Measurements from ENCODE around the gene BBOX1. TPM values are rescaled to one million over a fixed set of nuclear protein-coding genes. Genes with fewer than 3 reads are reported as not detected.

Gene BBOX1, protein sequence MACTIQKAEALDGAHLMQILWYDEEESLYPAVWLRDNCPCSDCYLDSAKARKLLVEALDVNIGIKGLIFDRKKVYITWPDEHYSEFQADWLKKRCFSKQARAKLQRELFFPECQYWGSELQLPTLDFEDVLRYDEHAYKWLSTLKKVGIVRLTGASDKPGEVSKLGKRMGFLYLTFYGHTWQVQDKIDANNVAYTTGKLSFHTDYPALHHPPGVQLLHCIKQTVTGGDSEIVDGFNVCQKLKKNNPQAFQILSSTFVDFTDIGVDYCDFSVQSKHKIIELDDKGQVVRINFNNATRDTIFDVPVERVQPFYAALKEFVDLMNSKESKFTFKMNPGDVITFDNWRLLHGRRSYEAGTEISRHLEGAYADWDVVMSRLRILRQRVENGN
- total RNA-seq = 12.8 and 13.2 TPM in 2 replicates

DNA sequence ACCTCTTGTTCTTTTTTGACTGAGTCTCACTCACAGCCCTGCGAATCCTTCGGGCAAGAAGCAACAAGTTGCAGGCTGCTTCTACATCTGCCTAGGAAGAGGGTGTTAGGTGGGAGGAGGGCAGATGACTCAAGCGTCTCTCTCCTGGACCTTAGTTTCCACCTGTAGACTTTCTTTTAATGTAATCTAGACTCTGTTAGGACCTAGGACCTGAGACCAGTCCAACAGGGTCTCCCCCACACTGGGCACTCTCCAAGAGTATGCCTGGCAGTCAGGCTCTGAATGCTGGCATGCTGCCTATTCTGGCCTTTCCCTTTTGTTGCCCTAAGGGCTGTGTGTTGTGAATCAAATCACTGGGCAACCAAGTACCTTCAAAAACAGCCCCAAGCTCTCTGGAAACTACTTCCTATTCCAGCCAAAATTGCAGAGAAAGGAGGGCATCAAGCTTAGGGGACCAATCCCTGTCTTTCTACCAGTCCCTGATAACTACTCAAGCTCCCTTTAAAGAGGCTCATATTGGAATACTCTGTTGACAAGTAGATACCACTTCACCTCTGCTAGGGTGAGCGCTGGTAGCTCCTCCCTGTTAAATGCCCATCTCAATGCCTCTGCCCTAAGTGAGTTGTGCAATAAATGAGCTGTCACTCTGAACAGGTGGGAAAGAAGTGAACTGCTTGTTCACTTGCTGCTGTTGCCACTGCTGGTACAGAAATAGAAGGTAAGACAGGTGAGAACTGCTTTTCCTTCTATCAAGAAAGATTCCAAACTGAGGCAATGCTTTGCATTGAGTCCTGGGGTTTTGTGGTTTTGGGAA is at the start of gene BBOX1:
Gene BBOX1, plus strand, starts transcription at position 514 of the 814 bp plus-strand sequence. CDS start 14,616 bp downstream, outside the sequence.

DNA sequence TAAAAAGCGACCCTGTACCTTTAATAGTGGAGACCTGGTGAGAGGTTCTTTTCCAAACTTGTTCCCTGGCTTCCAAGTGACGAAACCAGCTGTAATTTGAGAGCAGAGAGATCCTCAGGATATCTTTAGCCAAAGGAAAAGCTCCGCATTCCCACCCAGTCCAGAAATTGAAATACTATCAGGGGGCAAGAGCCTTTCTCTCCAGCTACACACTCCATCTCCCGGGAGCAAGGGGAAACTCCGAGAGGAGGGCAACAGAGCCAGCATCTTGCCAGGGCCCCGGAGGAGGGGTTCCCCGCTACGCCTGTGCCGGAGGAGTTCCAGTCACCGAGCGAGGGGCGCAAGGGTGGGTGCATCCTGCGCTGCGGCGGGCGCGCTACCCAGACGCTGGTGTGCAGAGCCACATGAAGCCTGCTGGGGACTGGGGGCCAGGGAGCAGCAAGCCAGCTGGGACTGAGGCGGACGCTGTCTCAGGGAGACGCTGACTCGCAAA is 46.6 kb upstream of the BBOX1 start, which contains the start of gene FIBIN:
Gene FIBIN, plus strand, starts transcription at position 148 of the 493 bp plus-strand sequence. CDS start 415 bp downstream, outside the sequence.

Other genes with a start within 250 kb of the BBOX1 start
- gene FIBIN, start 46.7 kb upstream of the BBOX1 start, total RNA-seq = 1.3 and 1.4 TPM in 2 replicates

All from airway epithelial cell (primary cell).